HG03097 (cell line): ENCODE data around the gene FBXO9.

Experiments used
- ATAC-seq: cut with Tn5 transposase; IDR thresholded peaks from one replicate; pipeline ENCODE4 v1.9.1; 2021; ENCODE audit not compliant: unreplicated experiment, low FRiP score

The FBXO9 gene

GRCh38 chr6:53086302-53086701, 21.1 kb downstream of the FBXO9 start:
- no peak for ATAC-seq

- no peak for ATAC-seq
These were observed 24.7 kb downstream of the FBXO9 start for GRCh38 chr6:53089948-53090347.

GRCh38 chr6:53090576-53090975, 25.4 kb downstream of the FBXO9 start:
- ATAC-seq = no peak

- no peak for ATAC-seq
These were observed 30.1 kb downstream of the FBXO9 start for GRCh38 chr6:53095270-53095669.

- ATAC-seq = no peak
These were observed 30.5 kb downstream of the FBXO9 start for GRCh38 chr6:53095716-53096115.

GRCh38 chr6:53100561-53100960, 35.4 kb downstream of the FBXO9 start:
- no peak for ATAC-seq

- ATAC-seq = no peak
These were observed 35.8 kb downstream of the FBXO9 start for GRCh38 chr6:53101006-53101405.

GRCh38 chr6:53103993-53104675, 38.9 kb downstream of the FBXO9 start:
- ATAC-seq = no peak

GRCh38 chr6:53104916-53105315, 39.7 kb downstream of the FBXO9 start:
- no peak for ATAC-seq

- ATAC-seq = no peak
These were observed 41.9 kb downstream of the FBXO9 start for GRCh38 chr6:53107091-53107490.

- no peak for ATAC-seq
These were observed 44.4 kb downstream of the FBXO9 start for GRCh38 chr6:53109612-53110011.

- ATAC-seq = no peak
These were observed 46.7 kb downstream of the FBXO9 start for GRCh38 chr6:53111865-53112264.

GRCh38 chr6:53112404-53112803, 47.2 kb downstream of the FBXO9 start:
- no peak for ATAC-seq

GRCh38 chr6:53112871-53113270, 47.7 kb downstream of the FBXO9 start:
- no peak for ATAC-seq

- no peak for ATAC-seq
These were observed 48.5 kb downstream of the FBXO9 start for GRCh38 chr6:53113742-53114141.

- no peak for ATAC-seq
These were observed 49.9 kb downstream of the FBXO9 start for GRCh38 chr6:53115113-53115512.

GRCh38 chr6:53115741-53116140, 50.5 kb downstream of the FBXO9 start:
- no peak for ATAC-seq

GRCh38 chr6:53119349-53119748, 54.1 kb downstream of the FBXO9 start:
- ATAC-seq = no peak

- no peak for ATAC-seq
These were observed 54.7 kb downstream of the FBXO9 start for GRCh38 chr6:53119772-53120409.

GRCh38 chr6:53124131-53124800, 59.1 kb downstream of the FBXO9 start:
- no peak for ATAC-seq

GRCh38 chr6:53125276-53125675, 60.1 kb downstream of the FBXO9 start:
- ATAC-seq = no peak

- ATAC-seq = no peak
These were observed 63.6 kb downstream of the FBXO9 start for GRCh38 chr6:53128842-53129241.
